K562 (cell line): ENCODE measurements around the gene SCTR. TPM values are rescaled to one million over a fixed set of nuclear protein-coding genes. Genes with fewer than 3 reads are reported as not detected.

Experiments
- ARID2 ChIP-seq: fragments of 450-650 bp; IDR thresholded peaks from 2 replicates; pipeline ENCODE4 v1.6.1; 2017; ENCODE audit warnings: antibody characterized with exemption, mild to moderate bottlenecking
- FOXJ3 ChIP-seq: sonication (generic); formaldehyde crosslinking; IDR thresholded peaks from 2 replicates; pipeline ENCODE4 v1.4.0; 2020; ENCODE audit warnings: mild to moderate bottlenecking, missing genetic modification reagents
- ID3 ChIP-seq, 2 experiments: fragments of 250-450 bp in 1 of 2; fragments of 450-650 bp in 1 of 2; sonication (Bioruptor Pico) in 1 of 2; IDR thresholded peaks; 2 replicates each; pipeline versions ENCODE4 v1.6.1 to v1.8.0; 2016 to 2021; ENCODE audit warnings: mild to moderate bottlenecking in 2 of 2, moderate library complexity in 2 of 2, missing compliant biosample characterization in 1 of 2, missing genetic modification characterization in 1 of 2
- MTA3 ChIP-seq: fragments of 450-650 bp; formaldehyde crosslinking; IDR thresholded peaks from 2 replicates; pipeline ENCODE4 v1.6.1; 2017; ENCODE audit warnings: mild to moderate bottlenecking, borderline replicate concordance
- NFIC ChIP-seq: fragments of 450-650 bp; IDR thresholded peaks from 2 replicates; pipeline ENCODE4 v1.6.1; 2017; ENCODE audit warnings: mild to moderate bottlenecking, inconsistent platforms
- NR1H2 ChIP-seq: sonication (generic); formaldehyde crosslinking; IDR thresholded peaks from 2 replicates; pipeline ENCODE4 v1.4.0; 2020; ENCODE audit warnings: mild to moderate bottlenecking, missing genetic modification reagents
- NR2C1 ChIP-seq, 2 experiments: fragments of 450-650 bp; IDR thresholded peaks; 2 replicates each; pipeline ENCODE4 v1.6.1; 2017; ENCODE audit warnings: mild to moderate bottlenecking in 2 of 2, antibody characterized with exemption in 1 of 2, inconsistent platforms in 1 of 2, missing compliant biosample characterization in 1 of 2, missing genetic modification characterization in 1 of 2
- RBM22 ChIP-seq: fragments of 200-400 bp; formaldehyde crosslinking; IDR thresholded peaks from 2 replicates; pipeline ENCODE4 v1.6.1; 2018; ENCODE audit warnings: low read length, low read depth; ENCODE audit not compliant: poor library complexity, severe bottlenecking
- RBM34 ChIP-seq: fragments of 200-400 bp; formaldehyde crosslinking; IDR thresholded peaks from 2 replicates; pipeline ENCODE4 v1.6.1; 2018; ENCODE audit warnings: low read length, borderline replicate concordance; ENCODE audit not compliant: insufficient read depth
- SIX5 ChIP-seq, 2 experiments: IDR thresholded peaks; 2 replicates each; pipeline ENCODE4 v1.6.1; 2011; ENCODE audit warnings: low read length in 2 of 2, borderline replicate concordance in 1 of 2, low read depth in 1 of 2, mild to moderate bottlenecking in 1 of 2, moderate library complexity in 1 of 2; ENCODE audit not compliant: insufficient read depth in 1 of 2
- TGIF2 ChIP-seq: sonication (generic); formaldehyde crosslinking; IDR thresholded peaks from 2 replicates; pipeline ENCODE4 v1.8.1; 2022; ENCODE audit warnings: mild to moderate bottlenecking, missing genetic modification reagents, moderate library complexity
- polyA plus RNA-seq, 8 experiments: library from polyadenylated mRNA; depleted of rRNA in 4 of 8; stranded (reverse) in 5 of 8; unstranded in 3 of 8; fragments of >200 nt; fragmentation: Nextera tagmentation in 2 of 8; fragmentation: Illumina TruSeq in 1 of 8; extraction: Ambion mirVana in 2 of 8; extraction: Trizol in 1 of 8; gene quantifications; 2 replicates each; pipeline versions ENCODE4 v1.2.1 to v1.2.3, GENCODE V29; 2011 to 2014; ENCODE audit warnings: inconsistent platforms in 1 of 8, missing spikeins in 1 of 8
- total RNA-seq, 7 experiments: library from RNA; depleted of rRNA in 6 of 7; stranded (reverse); fragments of >200 nt in 6 of 7; fragmentation: Illumina TruSeq in 2 of 7; extraction: Trizol in 2 of 7; gene quantifications; 2 replicates each; pipeline versions ENCODE4 v1.2.1 to v1.2.3, GENCODE V29; 2011 to 2021; ENCODE audit warnings: low replicate concordance in 1 of 7
- TF ChIP-seq, protein P1 (sequence below): IDR thresholded peaks from 2 replicates; pipeline ENCODE4 v1.6.1; 2011; ENCODE audit not compliant: insufficient read length; ENCODE audit errors: extremely low read depth
- TF ChIP-seq, protein P2 (sequence below), 2 experiments: fragments of 450-650 bp in 1 of 2; IDR thresholded peaks; 2 replicates each; pipeline ENCODE4 v1.6.1; 2011 to 2017; ENCODE audit warnings: low read depth in 2 of 2, antibody characterized with exemption in 1 of 2, borderline replicate concordance in 1 of 2, low read length in 1 of 2, mild to moderate bottlenecking in 1 of 2, mixed read lengths in 1 of 2; ENCODE audit not compliant: control insufficient read depth in 1 of 2
- TF ChIP-seq, protein P3 (sequence below): sonication (generic); formaldehyde crosslinking; IDR thresholded peaks from 2 replicates; pipeline ENCODE4 v1.8.0; 2022; ENCODE audit warnings: missing genetic modification reagents, mild to moderate bottlenecking, moderate library complexity, borderline replicate concordance

The SCTR gene
- total and polyA plus RNA-seq, 9 of the 15 experiments (the other 6 are each of a cell fraction or from before 2014, with no cell fraction given): not detected

DNA sequence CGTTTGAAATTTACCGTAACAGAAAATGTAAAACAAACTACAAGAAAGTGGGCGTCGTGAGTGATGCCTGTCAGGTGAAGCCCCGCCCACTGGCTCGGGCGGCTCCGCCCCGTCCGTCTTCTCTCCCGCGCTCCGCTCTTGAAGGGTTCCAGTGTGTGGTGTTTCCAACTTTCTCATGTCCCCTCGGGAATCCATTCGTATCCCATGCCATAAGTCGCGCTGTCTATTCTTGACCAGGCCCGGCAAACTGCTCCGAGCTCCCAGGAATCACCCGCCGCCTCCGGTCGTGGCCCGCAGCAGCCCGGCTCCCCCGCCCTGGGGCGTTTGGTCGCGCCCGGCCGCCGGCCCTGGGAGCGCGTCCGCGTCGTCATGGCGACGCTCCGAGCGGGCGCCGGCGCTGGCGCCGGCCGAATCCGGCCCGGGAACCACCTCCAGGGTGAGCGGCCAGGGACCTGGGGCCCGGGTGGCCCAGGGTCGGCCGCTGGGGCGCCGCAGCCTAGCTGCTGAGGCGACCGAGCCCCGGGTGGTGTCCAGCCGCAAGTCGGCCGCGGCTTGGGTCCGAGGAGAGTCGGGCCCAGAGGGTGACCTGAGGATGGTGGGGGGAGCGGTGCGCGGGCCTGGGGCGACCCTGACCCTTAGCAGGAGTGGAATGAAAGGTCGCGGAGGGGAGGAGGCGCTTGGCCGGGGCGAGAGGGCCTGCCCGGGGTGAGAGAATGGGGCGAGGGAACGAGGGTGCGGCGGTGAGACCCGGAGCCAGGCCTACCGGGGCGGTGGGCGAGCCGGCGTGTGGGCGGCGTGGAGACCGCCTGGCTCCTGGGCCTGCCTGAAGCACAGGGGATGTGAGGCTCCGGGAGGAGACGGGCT is 20.0 kb upstream of the SCTR start, which contains the start of gene CFAP221 (continued):
- TF ChIP-seq, protein P1, sequence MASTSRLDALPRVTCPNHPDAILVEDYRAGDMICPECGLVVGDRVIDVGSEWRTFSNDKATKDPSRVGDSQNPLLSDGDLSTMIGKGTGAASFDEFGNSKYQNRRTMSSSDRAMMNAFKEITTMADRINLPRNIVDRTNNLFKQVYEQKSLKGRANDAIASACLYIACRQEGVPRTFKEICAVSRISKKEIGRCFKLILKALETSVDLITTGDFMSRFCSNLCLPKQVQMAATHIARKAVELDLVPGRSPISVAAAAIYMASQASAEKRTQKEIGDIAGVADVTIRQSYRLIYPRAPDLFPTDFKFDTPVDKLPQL: no peak
- 0 out of 2 replicates have a peak, but pooled peaks have one; percentile 55 for TF ChIP-seq TGIF2 (CRISPR knock-in tag)
- TF ChIP-seq NFIC: 0 out of 2 replicates have a peak, but pooled peaks have one; percentile 4
- TF ChIP-seq, protein P2, sequence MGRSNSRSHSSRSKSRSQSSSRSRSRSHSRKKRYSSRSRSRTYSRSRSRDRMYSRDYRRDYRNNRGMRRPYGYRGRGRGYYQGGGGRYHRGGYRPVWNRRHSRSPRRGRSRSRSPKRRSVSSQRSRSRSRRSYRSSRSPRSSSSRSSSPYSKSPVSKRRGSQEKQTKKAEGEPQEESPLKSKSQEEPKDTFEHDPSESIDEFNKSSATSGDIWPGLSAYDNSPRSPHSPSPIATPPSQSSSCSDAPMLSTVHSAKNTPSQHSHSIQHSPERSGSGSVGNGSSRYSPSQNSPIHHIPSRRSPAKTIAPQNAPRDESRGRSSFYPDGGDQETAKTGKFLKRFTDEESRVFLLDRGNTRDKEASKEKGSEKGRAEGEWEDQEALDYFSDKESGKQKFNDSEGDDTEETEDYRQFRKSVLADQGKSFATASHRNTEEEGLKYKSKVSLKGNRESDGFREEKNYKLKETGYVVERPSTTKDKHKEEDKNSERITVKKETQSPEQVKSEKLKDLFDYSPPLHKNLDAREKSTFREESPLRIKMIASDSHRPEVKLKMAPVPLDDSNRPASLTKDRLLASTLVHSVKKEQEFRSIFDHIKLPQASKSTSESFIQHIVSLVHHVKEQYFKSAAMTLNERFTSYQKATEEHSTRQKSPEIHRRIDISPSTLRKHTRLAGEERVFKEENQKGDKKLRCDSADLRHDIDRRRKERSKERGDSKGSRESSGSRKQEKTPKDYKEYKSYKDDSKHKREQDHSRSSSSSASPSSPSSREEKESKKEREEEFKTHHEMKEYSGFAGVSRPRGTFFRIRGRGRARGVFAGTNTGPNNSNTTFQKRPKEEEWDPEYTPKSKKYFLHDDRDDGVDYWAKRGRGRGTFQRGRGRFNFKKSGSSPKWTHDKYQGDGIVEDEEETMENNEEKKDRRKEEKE (IDR thresholded peaks at IDR 0.05; ENCODE audit: borderline replicate concordance in 1 of 2, control insufficient read depth in 1 of 2, low read depth in 2 of 2, low read length in 1 of 2): peak in 1 of 2 experiments; percentile 96; a peak in 2 of 4 replicates
- TF ChIP-seq SIX5 (IDR thresholded peaks at IDR 0.05; ENCODE audit: borderline replicate concordance in 1 of 2, insufficient read depth in 1 of 2, low read depth in 1 of 2, low read length in 2 of 2): peak in 1 of 2 experiments; percentile 50; a peak in 1 of 4 replicates
- TF ChIP-seq ARID2: no peak
- no peak for TF ChIP-seq FOXJ3
- no peak for TF ChIP-seq MTA3
- no peak for TF ChIP-seq ID3 (CRISPR knock-in tag; IDR thresholded peaks at IDR 0.05)
- TF ChIP-seq ID3 (tag; IDR thresholded peaks at IDR 0.05): 0 out of 2 replicates have a peak, but pooled peaks have one; percentile 47
- TF ChIP-seq RBM22: peak; percentile 87
- TF ChIP-seq NR1H2 (CRISPR knock-in tag): peak; percentile 83; the same call in 1 of the 2 replicates
- TF ChIP-seq NR2C1 (IDR thresholded peaks at IDR 0.05): no peak
- no peak for TF ChIP-seq NR2C1 (tag; IDR thresholded peaks at IDR 0.05)
- TF ChIP-seq, protein P3, sequence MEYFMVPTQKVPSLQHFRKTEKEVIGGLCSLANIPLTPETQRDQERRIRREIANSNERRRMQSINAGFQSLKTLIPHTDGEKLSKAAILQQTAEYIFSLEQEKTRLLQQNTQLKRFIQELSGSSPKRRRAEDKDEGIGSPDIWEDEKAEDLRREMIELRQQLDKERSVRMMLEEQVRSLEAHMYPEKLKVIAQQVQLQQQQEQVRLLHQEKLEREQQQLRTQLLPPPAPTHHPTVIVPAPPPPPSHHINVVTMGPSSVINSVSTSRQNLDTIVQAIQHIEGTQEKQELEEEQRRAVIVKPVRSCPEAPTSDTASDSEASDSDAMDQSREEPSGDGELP: peak; percentile 51; the same call in 1 of the 2 replicates
- TF ChIP-seq RBM34: no peak
- TF ChIP-seq, all 486 proteins: peak for 82
